ENCODE data around the gene CLDN12.

Gene CLDN12

GRCh38 chr7:90453931-90454330, 50.7 kb downstream of the CLDN12 start:
- no peak for DNase-seq (ENCODE audit: low read depth)
- no peak for TF ChIP-seq CTCF (conservative IDR thresholded peaks at IDR 0.05; ENCODE audit: low read length)
- no peak overlapping the region for H3K4me3 ChIP-seq (ENCODE audit: low read length)

GRCh38 chr7:90455163-90456030, 52.1 kb downstream of the CLDN12 start:
- H3K4me3 ChIP-seq (ENCODE audit: low read length), result peak overlapping the region; percentile 45
- peak; percentile 54 for DNase-seq (ENCODE audit: low read depth)
- TF ChIP-seq CTCF (conservative IDR thresholded peaks at IDR 0.05; ENCODE audit: low read length), result peak; percentile 85

DNA sequence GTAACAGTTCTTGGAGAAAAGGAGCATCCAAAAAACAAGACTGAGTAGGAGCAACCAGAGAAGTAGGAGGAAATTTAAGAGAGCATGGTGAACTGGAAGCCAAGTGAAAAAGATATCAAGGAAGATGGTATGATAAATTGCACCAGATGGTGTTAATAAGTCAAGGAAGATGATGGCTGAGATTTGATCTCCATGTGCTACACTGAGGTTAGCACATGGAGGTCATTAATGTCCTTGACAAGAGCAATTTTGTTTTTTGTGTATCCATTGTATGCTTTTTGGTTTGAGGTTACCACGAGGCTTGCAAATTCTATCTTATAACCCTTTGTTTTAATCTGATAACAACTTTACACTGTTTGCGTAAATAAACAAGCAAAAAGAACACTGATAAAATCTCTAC, 54.8 kb downstream of the CLDN12 start:
- H3K4me3 ChIP-seq (ENCODE audit: low read length), result no peak overlapping the region
- no peak for DNase-seq (ENCODE audit: low read depth)
- no peak for TF ChIP-seq CTCF (conservative IDR thresholded peaks at IDR 0.05; ENCODE audit: low read length)

- DNase-seq (ENCODE audit: low read depth), result no peak
- no peak overlapping the region for H3K4me3 ChIP-seq (ENCODE audit: low read length)
- TF ChIP-seq CTCF (conservative IDR thresholded peaks at IDR 0.05; ENCODE audit: low read length), result peak; percentile 42
Measured at GRCh38 chr7:90459888-90460287, 56.6 kb downstream of the CLDN12 start.

- no peak overlapping the region for H3K4me3 ChIP-seq (ENCODE audit: low read length)
- DNase-seq (ENCODE audit: low read depth), result peak; percentile 37
- TF ChIP-seq CTCF (conservative IDR thresholded peaks at IDR 0.05; ENCODE audit: low read length), result no peak
Measured at GRCh38 chr7:90461219-90461618, 58.0 kb downstream of the CLDN12 start.

DNA sequence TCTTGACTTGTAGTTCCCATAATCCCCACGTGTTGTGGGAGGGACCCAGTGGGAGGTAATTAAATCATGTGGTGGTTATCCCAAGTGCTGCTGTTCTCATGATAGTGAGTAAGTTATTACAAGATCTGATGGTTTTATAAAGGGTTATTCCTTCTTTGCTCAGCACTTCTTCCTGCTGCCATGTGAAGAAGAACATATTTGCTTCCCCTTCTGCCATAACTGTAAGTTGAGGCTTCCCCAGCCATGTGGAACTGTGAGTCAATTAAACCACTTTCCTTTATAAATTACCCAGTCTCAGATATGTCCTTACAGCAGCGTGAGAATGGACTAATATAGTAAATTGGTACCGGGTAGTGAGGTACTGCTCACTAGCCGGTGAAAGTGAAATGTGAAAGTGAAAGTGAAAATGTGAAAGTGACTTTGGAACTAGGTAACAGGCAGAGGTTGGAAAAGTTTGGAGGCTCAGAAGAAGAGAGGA, 59.9 kb downstream of the CLDN12 start:
- H3K4me3 ChIP-seq (ENCODE audit: low read length), result peak overlapping the region; percentile 48
- DNase-seq (ENCODE audit: low read depth), result peak; percentile 21
- TF ChIP-seq CTCF (conservative IDR thresholded peaks at IDR 0.05; ENCODE audit: low read length), result 0 out of 2 replicates have a peak, but pooled peaks have one; percentile 8

Data from AG10803 (cell line).